ENCODE data around the gene HDAC11. TPM values are rescaled to one million over a fixed set of nuclear protein-coding genes. Genes with fewer than 3 reads are reported as not detected.

The HDAC11 gene
- total and polyA plus RNA-seq, 4 donors: 2.5 to 9.0 (median 3.2) TPM

GRCh38 chr3:13462125-13462629, 17.9 kb upstream of the HDAC11 start (continued):
- TF ChIP-seq REST (IDR thresholded peaks at IDR 0.05) (no peak), SP1 (IDR thresholded peaks at IDR 0.05) (no peak), EGR1 (IDR thresholded peaks at IDR 0.05; ENCODE audit: low read depth in 2 of 2) (no peak)
- TF ChIP-seq, protein P1, sequence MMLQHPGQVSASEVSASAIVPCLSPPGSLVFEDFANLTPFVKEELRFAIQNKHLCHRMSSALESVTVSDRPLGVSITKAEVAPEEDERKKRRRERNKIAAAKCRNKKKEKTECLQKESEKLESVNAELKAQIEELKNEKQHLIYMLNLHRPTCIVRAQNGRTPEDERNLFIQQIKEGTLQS (IDR thresholded peaks at IDR 0.05): no peak

GRCh38 chr3:13462822-13463221, 17.3 kb upstream of the HDAC11 start:
- Histone ChIP-seq H3K9me3 (ENCODE audit: control insufficient read depth in 4 of 4, low read length in 3 of 4) (no peaks in the 10 kb centered on the region), H3K4me3 (ENCODE audit: low read depth in 1 of 3, low read length in 3 of 3) (no peak overlapping the region), H3K9ac (ENCODE audit: low read depth in 1 of 2, low read length in 2 of 2) (no peak overlapping the region), H3K4me1 (ENCODE audit: control insufficient read depth in 4 of 4, insufficient read depth in 4 of 4, low read length in 3 of 4) (no peaks in the 10 kb centered on the region), H3K27me3 (ENCODE audit: control insufficient read depth in 4 of 4, insufficient read depth in 4 of 4, low read length in 3 of 4) (no peaks in the 10 kb centered on the region), H3K36me3 (ENCODE audit: control insufficient read depth in 4 of 4, insufficient read depth in 3 of 4, low read depth in 1 of 4, low read length in 3 of 4) (no peaks in the 10 kb centered on the region), H3K27ac (ENCODE audit: low read depth in 1 of 2, low read length in 2 of 2) (no peak overlapping the region)
- TF ChIP-seq HNF4A (conservative IDR thresholded peaks at IDR 0.05) (no peak), TAF1 (conservative IDR thresholded peaks at IDR 0.05) (no peak), ZBTB33 (IDR thresholded peaks at IDR 0.05) (no peak), REST (IDR thresholded peaks at IDR 0.05) (no peak), FOXA1 (IDR thresholded peaks at IDR 0.05) (no peak), HNF4G (IDR thresholded peaks at IDR 0.05) (no peak), FOXA2 (IDR thresholded peaks at IDR 0.05) (no peak), YY1 (IDR thresholded peaks at IDR 0.05) (no peak), SP1 (IDR thresholded peaks at IDR 0.05) (no peak), RAD21 (IDR thresholded peaks at IDR 0.05) (no peak)
- TF ChIP-seq, protein P2, sequence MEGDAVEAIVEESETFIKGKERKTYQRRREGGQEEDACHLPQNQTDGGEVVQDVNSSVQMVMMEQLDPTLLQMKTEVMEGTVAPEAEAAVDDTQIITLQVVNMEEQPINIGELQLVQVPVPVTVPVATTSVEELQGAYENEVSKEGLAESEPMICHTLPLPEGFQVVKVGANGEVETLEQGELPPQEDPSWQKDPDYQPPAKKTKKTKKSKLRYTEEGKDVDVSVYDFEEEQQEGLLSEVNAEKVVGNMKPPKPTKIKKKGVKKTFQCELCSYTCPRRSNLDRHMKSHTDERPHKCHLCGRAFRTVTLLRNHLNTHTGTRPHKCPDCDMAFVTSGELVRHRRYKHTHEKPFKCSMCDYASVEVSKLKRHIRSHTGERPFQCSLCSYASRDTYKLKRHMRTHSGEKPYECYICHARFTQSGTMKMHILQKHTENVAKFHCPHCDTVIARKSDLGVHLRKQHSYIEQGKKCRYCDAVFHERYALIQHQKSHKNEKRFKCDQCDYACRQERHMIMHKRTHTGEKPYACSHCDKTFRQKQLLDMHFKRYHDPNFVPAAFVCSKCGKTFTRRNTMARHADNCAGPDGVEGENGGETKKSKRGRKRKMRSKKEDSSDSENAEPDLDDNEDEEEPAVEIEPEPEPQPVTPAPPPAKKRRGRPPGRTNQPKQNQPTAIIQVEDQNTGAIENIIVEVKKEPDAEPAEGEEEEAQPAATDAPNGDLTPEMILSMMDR (IDR thresholded peaks at IDR 0.05; ENCODE audit: low read depth, low read length, missing input control): no peak
- TF ChIP-seq, protein P1 (IDR thresholded peaks at IDR 0.05): no peak
- WGBS: 89% methylated on average over 5 of the region's 5 CpGs
- no peak for DNase-seq (ENCODE audit: low spot score)
